ENCODE measurements around the gene RALGAPB.
"Not testable (repeated sequence)": the region's sequence is repeated elsewhere in the genome, so short reads cannot be mapped to it uniquely, and the experiment has no call there.

RALGAPB gene

GRCh38 chr20:38472513-38473366, at the start of gene RALGAPB:
RALGAPB (plus strand) TSS chr20:38472843; CDS start chr20:38488433, 15,590 bp downstream.
- DNase-seq: peak; percentile 98

GRCh38 chr20:38423541-38423940, 49.1 kb upstream of the RALGAPB start:
- DNase-seq: no peak

- no peak for DNase-seq
Measured at GRCh38 chr20:38424401-38424800, 48.2 kb upstream of the RALGAPB start.

GRCh38 chr20:38426006-38426897, 46.4 kb upstream of the RALGAPB start:
- peak; percentile 53 for DNase-seq

GRCh38 chr20:38427655-38428023, 45.0 kb upstream of the RALGAPB start:
- no peak for DNase-seq

GRCh38 chr20:38428800-38429199, 43.8 kb upstream of the RALGAPB start:
- no peak for DNase-seq

- no peak for DNase-seq
Measured at GRCh38 chr20:38429301-38429700, 43.3 kb upstream of the RALGAPB start.

- no peak for DNase-seq
Measured at GRCh38 chr20:38430679-38431325, 41.8 kb upstream of the RALGAPB start.

- no peak for DNase-seq
Measured at GRCh38 chr20:38432292-38432691, 40.4 kb upstream of the RALGAPB start.

GRCh38 chr20:38432870-38433269, 39.8 kb upstream of the RALGAPB start:
- not testable (repeated sequence) for DNase-seq

GRCh38 chr20:38433304-38433972, 39.2 kb upstream of the RALGAPB start:
- DNase-seq: no peak

GRCh38 chr20:38434301-38434741, 38.3 kb upstream of the RALGAPB start:
- DNase-seq: peak; percentile 35

- peak; percentile 90 for DNase-seq
Measured at GRCh38 chr20:38434770-38435554, 37.7 kb upstream of the RALGAPB start, which contains the start of gene SNHG17. SNHG17 (minus strand) TSS chr20:38435328.

GRCh38 chr20:38435555-38435939, 37.1 kb upstream of the RALGAPB start:
- DNase-seq: no peak

- DNase-seq: no peak
Measured at GRCh38 chr20:38437796-38438195, 34.8 kb upstream of the RALGAPB start.

- DNase-seq: not testable (repeated sequence)
Measured at GRCh38 chr20:38441110-38441509, 31.5 kb upstream of the RALGAPB start.

- DNase-seq: no peak
Measured at GRCh38 chr20:38441916-38442315, 30.7 kb upstream of the RALGAPB start.

GRCh38 chr20:38445381-38445796, 27.3 kb upstream of the RALGAPB start:
- DNase-seq: no peak

GRCh38 chr20:38445901-38446425, 26.7 kb upstream of the RALGAPB start:
- DNase-seq: no peak

GRCh38 chr20:38446441-38447209, 26.0 kb upstream of the RALGAPB start:
- peak; percentile 97 for DNase-seq

GRCh38 chr20:38447251-38447661, 25.4 kb upstream of the RALGAPB start:
- no peak for DNase-seq
